ENCODE results near the gene GPC3. TPM values are rescaled to one million over a fixed set of nuclear protein-coding genes. Genes with fewer than 3 reads are reported as not detected.

Gene GPC3
- not detected in 2 replicates for total RNA-seq

GRCh38 chrX:133985164-133985966, at the start of gene GPC3:
TSS of gene GPC3 (minus strand) at chrX:133985594.

Measured in epithelial cell of umbilical artery (primary cell).